ENCODE measurements around the gene PRG3.

DNA sequence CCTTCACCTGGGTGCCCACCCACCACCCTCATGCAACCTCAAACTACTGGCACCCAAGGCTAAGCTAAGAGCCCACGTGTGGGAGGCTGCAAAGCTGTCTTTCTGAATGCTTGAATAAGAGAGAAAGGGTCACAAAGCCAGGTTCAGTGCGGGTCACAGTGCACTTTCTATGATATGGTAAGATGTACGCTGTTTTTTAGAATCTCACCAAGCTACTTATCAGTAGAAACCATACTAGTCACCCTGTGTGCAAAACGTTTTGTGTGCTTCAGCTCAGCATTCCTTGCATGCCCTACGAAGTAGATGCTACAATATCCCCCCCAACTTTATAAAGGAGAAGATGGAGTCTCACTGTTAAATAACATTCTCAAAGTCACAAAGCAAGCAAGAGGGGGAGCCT lies 27.9 kb downstream of the PRG3 start:
- TF ChIP-seq EZH2 (IDR thresholded peaks at IDR 0.05; ENCODE audit: insufficient read depth, poor library complexity, severe bottlenecking) (no peak), EZH2phosphoT487 (IDR thresholded peaks at IDR 0.05; ENCODE audit: insufficient read depth, low read depth) (no peak)
